Chondrocyte (in vitro differentiated cells): Measurements from ENCODE around the gene IL1B. TPM values are rescaled to one million over a fixed set of nuclear protein-coding genes. Genes with fewer than 3 reads are reported as not detected.

ENCODE experiments used
- DNase-seq: peaks from one replicate; pipeline ENCODE4 v3.0.0; 2021; ENCODE audit warnings: mixed read lengths, low spot score
- H3K27ac Mint-ChIP-seq: one replicate; pipeline ENCODE4 v1.8.0; 2021; ENCODE audit warnings: mild to moderate bottlenecking, moderate library complexity, mixed read lengths; ENCODE audit not compliant: unreplicated experiment
- H3K27me3 Mint-ChIP-seq: 2 replicates; pipeline ENCODE4 v1.8.0; 2021; ENCODE audit warnings: low read depth, mixed read lengths
- H3K36me3 Mint-ChIP-seq: 2 replicates; pipeline ENCODE4 v1.8.0; 2021; ENCODE audit warnings: low read depth, mixed read lengths
- H3K4me1 Mint-ChIP-seq: 2 replicates; pipeline ENCODE4 v1.8.0; 2021; ENCODE audit warnings: low read depth, mild to moderate bottlenecking, mixed read lengths
- H3K4me3 Mint-ChIP-seq: one replicate; pipeline ENCODE4 v1.8.0; 2021; ENCODE audit warnings: mild to moderate bottlenecking, moderate library complexity, mixed read lengths; ENCODE audit not compliant: unreplicated experiment
- H3K9me3 Mint-ChIP-seq: 2 replicates; pipeline ENCODE4 v1.8.0; 2021; ENCODE audit warnings: low read depth, mixed read lengths
- CTCF ChIP-seq: fragments of 200-600 bp; sonication (generic); IDR thresholded peaks from 2 replicates; pipeline ENCODE4 v1.5.0; 2021; ENCODE audit warnings: antibody characterized with exemption, mild to moderate bottlenecking, moderate library complexity
- total RNA-seq: library from RNA; stranded (reverse); gene quantifications from 3 replicates; pipeline ENCODE4 v1.2.1, GENCODE V29; 2021

IL1B gene
- total RNA-seq, 1 donor from 2014 or later, result not detected

- Mint-ChIP-seq H3K9me3 (no peaks in the 10 kb centered on the region), H3K27ac (no peak overlapping the region), H3K4me1 (peaks cover 10% of the 10 kb centered on the region), H3K27me3 (no peaks in the 10 kb centered on the region), H3K36me3 (no peaks in the 10 kb centered on the region), H3K4me3 (no peak overlapping the region)
- no peak for DNase-seq
- no peak for TF ChIP-seq CTCF
Measured at GRCh38 chr2:112831946-112832840, 4.4 kb downstream of the IL1B start.

GRCh38 chr2:112831513-112831845, 5.1 kb downstream of the IL1B start:
- no peak overlapping the region for H3K4me3 Mint-ChIP-seq

GRCh38 chr2:112830682-112831512, 5.7 kb downstream of the IL1B start:
- H3K27me3 Mint-ChIP-seq, result no peaks in the 10 kb centered on the region
- H3K27ac Mint-ChIP-seq, result no peak overlapping the region
- peaks cover 7% of the 10 kb centered on the region for H3K4me1 Mint-ChIP-seq
- H3K36me3 Mint-ChIP-seq, result no peaks in the 10 kb centered on the region
- H3K9me3 Mint-ChIP-seq, result no peaks in the 10 kb centered on the region
- no peak for TF ChIP-seq CTCF
- H3K4me3 Mint-ChIP-seq, result no peak overlapping the region
- DNase-seq, result no peak

More at GRCh38 chr2:112831513-112831845, 5.1 kb downstream of the IL1B start:
- no peak for TF ChIP-seq CTCF
- H3K36me3 Mint-ChIP-seq, result no peaks in the 10 kb centered on the region
- H3K9me3 Mint-ChIP-seq, result no peaks in the 10 kb centered on the region
- H3K4me1 Mint-ChIP-seq, result peaks cover 10% of the 10 kb centered on the region
- H3K27me3 Mint-ChIP-seq, result no peaks in the 10 kb centered on the region
- no peak overlapping the region for H3K27ac Mint-ChIP-seq
- DNase-seq, result no peak

DNA sequence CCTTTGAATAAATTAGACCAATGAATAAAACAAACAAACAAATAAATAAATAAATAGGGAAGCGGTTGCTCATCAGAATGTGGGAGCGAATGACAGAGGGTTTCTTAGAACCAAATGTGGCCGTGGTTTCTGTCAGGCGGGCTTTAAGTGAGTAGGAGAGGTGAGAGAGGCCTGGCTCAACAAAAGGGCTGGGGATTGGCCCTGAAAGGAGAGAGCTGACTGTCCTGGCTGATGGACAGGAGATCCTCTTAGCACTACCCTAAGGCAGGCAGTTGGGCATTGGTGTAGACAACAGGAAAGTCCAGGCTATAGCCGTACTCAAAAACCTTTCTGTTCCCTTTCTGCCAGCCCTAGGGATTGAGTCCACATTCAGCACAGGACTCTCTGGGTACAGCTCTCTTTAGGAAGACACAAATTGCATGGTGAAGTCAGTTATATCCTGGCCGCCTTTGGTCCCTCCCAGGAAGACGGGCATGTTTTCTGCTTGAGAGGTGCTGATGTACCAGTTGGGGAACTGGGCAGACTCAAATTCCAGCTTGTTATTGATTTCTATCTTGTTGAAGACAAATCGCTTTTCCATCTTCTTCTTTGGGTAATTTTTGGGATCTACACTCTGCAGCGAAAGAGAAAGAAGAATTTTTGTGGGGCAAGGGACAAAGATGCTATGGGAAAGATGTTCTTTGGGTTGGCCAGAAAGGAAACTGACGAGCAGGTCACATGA, 6.5 kb downstream of the IL1B start:
- TF ChIP-seq CTCF, result no peak
- no peaks in the 10 kb centered on the region for H3K27me3 Mint-ChIP-seq
- DNase-seq, result no peak
- H3K9me3 Mint-ChIP-seq, result no peaks in the 10 kb centered on the region
- no peak overlapping the region for H3K4me3 Mint-ChIP-seq
- peaks cover 7% of the 10 kb centered on the region for H3K4me1 Mint-ChIP-seq
- no peaks in the 10 kb centered on the region for H3K36me3 Mint-ChIP-seq
- no peak overlapping the region for H3K27ac Mint-ChIP-seq
